ENCODE data around the gene CCNYL1. TPM values are rescaled to one million over a fixed set of nuclear protein-coding genes. Genes with fewer than 3 reads are reported as not detected.
A peak's percentile ranks its signal among the peaks of the same experiment; 100 is the strongest.

Gene CCNYL1
- total RNA-seq, 2 donors from 2014 or later = 4.4 to 5.6 TPM

DNA sequence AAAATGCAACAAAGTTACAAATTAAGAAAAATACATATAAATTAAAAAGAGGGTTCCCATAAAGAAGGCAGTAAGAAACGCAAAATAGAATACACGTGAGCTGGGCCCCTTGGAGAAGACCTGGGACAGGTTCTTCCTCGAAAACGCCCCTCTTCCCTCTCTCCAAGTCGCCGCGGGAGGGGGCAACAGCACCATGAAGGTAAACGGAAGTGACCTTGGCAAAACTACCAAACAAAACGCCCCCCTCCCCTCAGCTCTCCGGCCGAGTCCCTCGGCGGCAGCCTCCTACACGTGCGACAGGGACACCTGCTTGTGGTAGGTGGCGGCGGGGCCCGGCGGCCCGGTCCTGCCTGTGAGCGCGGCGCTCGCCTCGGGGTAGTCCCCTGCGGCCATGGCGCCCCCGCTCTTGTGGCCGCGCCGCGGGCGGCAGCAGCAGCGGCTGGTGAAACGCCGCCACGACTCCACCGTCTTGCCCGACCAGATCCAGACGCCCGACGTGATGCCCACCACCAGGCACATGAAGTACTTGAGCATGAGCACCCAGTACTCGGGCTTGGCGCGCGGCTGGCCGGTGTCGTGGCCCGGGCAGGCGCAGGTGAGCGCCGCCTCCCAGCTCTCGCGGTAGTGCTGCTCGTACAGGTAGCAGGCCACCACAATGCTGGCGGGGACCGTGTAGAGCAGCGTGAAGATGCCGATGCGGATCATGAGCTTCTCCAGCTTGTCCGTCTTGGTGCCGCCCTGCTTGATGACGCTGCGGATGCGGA, 55.4 kb downstream of the CCNYL1 start:
- Mint-ChIP-seq H3K27ac (no peak overlapping the region), H3K36me3 (peaks cover 9 to 10% of the 10 kb centered on the region in 2 donors), H3K9me3 (peaks cover 0 to 3% of the 10 kb centered on the region in 2 donors)
- DNase-seq (ENCODE audit: low spot score in 2 of 2) (no peak), ATAC-seq (no peak)

DNA sequence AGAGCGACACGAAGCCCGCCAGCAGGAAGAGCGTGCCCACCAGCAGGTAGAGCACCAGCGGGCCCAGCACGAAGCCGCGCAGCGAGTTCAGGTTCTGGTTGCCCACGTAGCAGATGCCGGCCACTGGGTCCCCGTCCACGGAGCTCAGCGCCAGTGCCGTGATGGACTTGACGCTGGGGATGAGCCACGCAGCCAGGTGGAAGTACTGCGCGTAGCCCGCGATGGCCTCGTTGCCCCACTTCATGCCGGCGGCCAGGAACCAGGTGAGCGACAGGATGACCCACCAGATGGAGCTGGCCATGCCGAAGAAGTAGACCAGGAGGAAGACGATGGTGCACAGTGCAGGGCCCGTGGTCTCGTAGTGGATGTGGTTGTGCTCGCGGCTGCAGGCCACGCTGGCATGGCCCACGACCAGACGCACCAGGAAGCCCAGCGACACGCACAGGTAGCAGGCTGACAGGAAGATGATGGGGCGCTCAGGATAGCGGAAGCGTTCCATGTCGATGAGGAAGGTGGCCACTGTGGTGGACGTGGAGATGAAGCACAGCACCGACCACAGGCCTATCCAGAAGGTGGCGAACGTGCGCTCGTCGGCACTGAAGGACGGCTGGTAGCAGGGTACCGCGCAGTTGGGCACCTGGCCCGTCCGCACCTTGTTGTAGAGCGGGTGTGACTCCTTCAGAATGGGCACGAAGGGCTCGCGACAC, 56.2 kb downstream of the CCNYL1 start:
- H3K36me3 Mint-ChIP-seq = peaks cover 9 to 10% of the 10 kb centered on the region in 2 donors
- DNase-seq (ENCODE audit: low spot score in 2 of 2) (peak in 1 of 2 donors; percentile 10), ATAC-seq (no peak)
- H3K27ac Mint-ChIP-seq = no peak overlapping the region
- H3K9me3 Mint-ChIP-seq = peaks cover 0 to 3% of the 10 kb centered on the region in 2 donors

DNA sequence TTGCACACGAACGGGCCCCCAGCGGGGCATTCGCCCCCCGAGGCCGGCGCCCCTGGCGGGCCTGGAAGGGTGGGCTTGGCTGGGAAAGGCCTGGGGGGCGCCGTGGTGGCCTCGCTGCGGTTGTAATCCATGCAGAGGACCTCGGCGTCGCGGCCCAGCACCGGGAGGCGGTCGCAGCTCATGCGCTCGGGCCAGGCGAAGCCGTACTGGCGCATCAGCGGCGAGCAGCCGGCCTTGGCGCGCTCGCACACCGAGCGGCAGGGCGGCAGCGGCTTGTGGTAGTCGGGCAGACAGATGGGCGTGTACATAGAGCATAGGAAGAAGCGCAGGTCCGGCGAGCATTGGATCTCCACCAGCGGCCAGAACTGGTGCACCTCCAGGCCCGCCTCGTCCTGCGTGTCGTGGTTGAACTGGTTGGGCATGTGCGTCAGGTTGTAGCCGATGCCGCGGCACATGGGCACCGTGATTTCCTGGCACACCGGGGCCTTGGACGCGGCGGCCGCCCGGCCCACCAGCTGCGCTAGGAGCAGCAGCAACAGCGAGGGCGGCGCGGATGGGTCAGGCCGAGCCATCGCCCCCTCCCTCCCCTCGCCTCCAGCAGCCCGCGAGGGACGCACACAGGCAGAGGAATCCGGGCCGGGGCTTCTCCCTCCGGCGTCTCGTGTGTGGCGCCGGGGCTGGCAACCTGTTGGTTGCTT, 56.9 kb downstream of the CCNYL1 start:
- DNase-seq (ENCODE audit: low spot score in 2 of 2) (peak; percentile 40 to 59), ATAC-seq (peak in 1 of 2 donors; percentile 8)
- H3K36me3 Mint-ChIP-seq = peaks cover 9 to 10% of the 10 kb centered on the region in 2 donors
- peaks cover 0 to 3% of the 10 kb centered on the region in 2 donors for H3K9me3 Mint-ChIP-seq
- peak overlapping the region in 1 of 2 donors; percentile 65 for H3K27ac Mint-ChIP-seq

DNA sequence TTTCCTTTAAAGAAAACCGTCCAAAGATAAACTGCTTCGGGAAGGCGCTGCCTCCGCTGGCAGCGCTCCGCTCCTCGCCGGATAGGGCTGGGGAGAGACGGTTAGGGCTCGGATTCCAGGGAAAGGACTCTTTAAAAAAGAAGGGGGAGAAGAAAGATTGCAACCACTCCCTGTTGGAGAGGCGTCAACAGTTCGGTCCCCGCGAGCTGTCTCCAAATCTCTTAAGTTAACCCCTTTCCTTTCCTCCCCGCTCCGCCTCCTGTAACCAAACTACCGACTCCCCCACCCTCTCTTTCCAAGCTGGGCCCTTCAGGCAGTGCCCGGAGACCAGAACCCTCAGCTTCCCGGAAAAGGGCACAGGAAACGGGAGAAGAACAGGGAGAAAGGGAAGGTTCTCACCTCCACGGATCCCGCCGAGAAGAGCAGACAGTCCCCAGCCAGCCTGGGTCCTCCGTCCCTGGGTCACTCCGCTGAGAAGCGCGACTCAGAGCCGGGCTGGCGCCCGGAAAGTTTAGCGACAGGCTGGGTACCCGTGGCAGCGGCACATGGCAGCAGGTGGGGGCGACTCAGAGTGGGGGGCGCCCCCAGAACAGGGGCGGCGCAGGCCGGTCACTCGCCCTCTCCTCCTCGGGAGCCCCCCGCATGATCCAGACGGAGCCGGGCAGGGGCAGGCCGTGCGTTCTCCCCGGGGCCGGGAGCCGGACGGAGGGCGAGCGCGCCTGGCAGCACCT, 57.6 kb downstream of the CCNYL1 start:
- DNase-seq (ENCODE audit: low spot score in 2 of 2) (peak; percentile 37 to 71), ATAC-seq (peak; percentile 19 to 22)
- Mint-ChIP-seq H3K9me3 (peaks cover 0 to 3% of the 10 kb centered on the region in 2 donors), H3K27ac (peak overlapping the region in 1 of 2 donors; percentile 65), H3K36me3 (peaks cover 9 to 10% of the 10 kb centered on the region in 2 donors)

DNA sequence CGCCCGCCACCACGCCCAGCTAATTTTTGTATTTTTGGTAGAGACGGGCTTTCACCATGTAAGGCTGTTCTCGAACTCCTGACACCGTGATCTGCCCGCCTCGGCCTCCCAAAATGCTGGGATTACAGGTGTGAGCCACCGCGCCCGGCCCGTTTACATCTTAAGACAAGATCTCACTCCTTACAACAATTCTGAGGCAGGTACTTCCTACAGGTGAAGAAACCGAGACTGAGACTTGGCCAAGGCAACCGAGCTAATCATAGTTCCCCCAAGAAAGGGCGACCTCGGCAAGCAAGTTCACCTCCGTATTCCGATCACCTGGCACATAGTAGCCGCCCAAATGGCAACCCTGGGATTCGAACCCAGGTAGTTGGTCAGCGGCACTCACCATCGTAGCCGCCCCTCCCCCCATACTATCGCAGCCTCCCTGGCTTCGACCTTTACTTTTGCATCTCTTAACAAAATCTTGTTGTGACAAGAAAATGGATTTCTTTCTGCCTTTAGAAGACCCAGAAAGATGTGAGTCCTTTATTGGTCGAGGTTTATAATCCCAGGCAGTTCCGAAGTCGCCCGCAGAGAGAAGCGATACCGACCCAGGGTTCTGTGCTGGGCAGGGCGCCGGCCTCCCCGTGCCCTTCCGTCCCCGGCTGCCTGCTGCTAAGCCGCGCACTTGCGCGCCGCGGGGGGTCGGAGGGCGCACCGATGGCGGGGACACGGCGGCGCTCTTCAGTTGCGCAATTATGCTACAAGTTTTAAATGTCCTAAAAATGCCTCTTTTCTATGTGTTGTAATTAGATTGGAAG, 59.4 kb downstream of the CCNYL1 start:
- peak overlapping the region; percentile 26 to 63 for H3K27ac Mint-ChIP-seq
- DNase-seq (ENCODE audit: low spot score in 2 of 2) (no peak), ATAC-seq (no peak)
- peaks cover 0 to 3% of the 10 kb centered on the region in 2 donors for H3K9me3 Mint-ChIP-seq
- peaks cover 9 to 10% of the 10 kb centered on the region in 2 donors for H3K36me3 Mint-ChIP-seq

DNA sequence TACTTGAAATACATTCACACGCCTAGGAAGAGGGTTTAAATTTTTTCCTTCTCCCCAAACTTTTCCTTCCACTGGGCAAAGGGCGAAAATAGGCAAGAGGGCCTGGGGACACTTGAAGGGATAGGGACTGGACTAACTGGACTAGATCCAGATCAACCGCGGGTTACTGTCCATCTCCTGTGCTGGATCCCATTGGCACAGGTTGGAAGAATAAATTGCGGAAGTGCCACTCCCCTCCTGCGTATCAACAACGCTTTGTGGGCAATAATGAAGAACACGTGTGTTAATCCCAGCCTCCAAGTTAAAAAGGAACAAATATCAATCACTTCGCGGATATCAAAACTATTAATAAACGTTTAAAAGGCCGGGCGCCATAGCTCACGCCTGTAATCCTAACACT, 60.0 kb downstream of the CCNYL1 start:
- Mint-ChIP-seq H3K36me3 (peaks cover 9 to 10% of the 10 kb centered on the region in 2 donors), H3K27ac (no peak overlapping the region), H3K9me3 (peaks cover 0 to 3% of the 10 kb centered on the region in 2 donors)
- DNase-seq (ENCODE audit: low spot score in 2 of 2) = no peak
- no peak for ATAC-seq

DNA sequence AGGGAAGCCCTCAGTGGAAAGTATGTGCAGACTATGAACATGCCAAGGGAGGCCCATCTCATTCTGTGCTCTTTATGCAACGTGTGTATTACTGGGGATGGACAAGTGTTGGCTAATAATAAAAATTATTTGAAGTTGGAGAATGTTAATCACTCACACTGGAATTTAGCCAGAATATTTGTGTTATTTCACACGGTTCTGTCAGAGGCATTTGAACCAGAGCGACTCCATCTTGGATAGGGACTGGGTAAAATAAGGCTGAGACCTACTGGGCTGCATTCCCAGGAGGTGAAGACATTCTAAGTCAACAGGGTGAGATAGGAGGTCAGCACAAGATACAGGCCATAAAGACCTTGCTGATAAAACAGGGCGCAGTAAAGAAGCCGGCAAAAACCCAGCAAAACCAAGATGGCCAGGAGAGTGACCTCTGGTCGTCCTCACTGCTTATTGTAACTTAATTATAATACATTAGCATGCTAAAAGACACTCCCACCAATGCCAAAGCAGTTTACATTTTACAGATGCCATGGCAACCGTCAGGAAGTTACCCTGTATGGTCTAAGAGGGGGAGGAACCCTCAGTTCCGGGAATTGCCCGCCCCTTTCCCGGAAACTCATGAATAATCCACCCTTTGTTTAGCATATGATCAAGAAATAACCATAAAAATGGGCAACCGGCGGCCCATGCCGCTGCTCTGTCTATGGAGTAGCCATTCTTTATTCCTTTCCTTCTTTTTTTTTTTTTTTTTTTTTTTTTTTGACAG, 60.8 kb downstream of the CCNYL1 start:
- DNase-seq (ENCODE audit: low spot score in 2 of 2) = peak in 1 of 2 donors; percentile 22
- H3K27ac Mint-ChIP-seq = peak overlapping the region in 1 of 2 donors; percentile 12

DNA sequence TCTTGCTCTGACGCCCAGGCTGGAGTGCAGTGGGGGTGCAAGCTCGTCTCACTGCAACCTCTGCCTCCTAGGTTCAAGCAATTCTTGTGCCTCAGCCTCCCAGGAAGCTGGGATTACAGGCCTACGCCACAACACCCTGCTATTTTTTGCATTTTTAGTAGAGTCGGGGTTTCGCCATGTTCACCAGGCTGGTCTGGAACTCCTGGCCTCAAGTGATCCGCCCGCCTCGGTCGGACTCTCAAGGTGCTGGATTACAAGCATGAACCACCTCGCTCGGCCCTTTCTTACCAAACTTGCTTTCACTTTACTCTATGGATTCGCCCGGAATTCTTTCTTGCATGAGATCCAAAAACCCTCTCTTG, 61.4 kb downstream of the CCNYL1 start:
- no peak for ATAC-seq
- DNase-seq (ENCODE audit: low spot score in 2 of 2) = no peak
- Mint-ChIP-seq H3K27ac (no peak overlapping the region), H3K9me3 (no peaks in the 10 kb centered on the region), H3K36me3 (peaks cover 0 to under 1% of the 10 kb centered on the region in 2 donors)

More for the DNA sequence above, 60.8 kb downstream of the CCNYL1 start:
- no peak for ATAC-seq
- Mint-ChIP-seq H3K36me3 (peaks cover 5 to 6% of the 10 kb centered on the region in 2 donors), H3K9me3 (peaks cover 0 to under 1% of the 10 kb centered on the region in 2 donors)

DNA sequence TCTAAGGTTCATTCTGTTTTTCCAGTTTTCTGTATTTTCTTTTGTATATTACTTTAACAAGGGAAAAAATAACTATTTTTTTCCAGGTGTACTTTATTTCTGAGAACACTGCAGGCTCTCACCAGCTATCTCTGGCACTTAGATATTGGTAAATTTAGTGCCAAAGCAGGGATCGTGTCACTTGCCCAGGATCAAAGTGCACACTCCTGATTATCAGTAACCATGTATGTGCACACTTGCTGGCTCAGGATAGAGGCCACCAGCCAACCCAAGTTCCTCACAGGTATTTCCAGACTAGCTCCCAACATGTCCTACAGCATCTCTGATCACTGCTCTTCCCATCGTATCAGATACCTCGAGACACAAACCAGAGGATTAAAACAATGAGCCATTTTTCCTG, 64.0 kb downstream of the CCNYL1 start:
- DNase-seq (ENCODE audit: low spot score in 2 of 2) = no peak
- Mint-ChIP-seq H3K27ac (no peak overlapping the region), H3K9me3 (no peaks in the 10 kb centered on the region), H3K36me3 (no peaks in the 10 kb centered on the region)
- no peak for ATAC-seq

DNA sequence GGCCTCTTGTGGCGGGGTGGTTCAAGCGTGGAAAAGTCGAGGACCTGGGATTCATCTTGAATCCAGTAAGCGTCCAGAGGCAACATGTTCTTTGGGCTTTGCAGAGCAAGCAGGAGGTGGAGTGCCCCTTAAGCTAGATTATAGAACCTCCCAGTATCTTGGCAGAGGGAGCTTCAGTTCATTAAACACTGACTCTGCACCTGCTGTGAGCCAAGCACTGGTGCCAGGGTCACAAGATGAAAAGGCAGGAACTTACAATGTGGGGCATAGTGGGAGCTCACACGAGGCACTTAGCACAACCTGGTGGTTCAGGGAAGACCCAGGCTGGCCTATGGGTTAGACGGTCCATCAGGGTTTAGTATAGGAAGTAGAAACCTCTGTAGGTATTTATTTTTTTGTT, 65.7 kb downstream of the CCNYL1 start:
- H3K36me3 Mint-ChIP-seq = no peaks in the 10 kb centered on the region

DNA sequence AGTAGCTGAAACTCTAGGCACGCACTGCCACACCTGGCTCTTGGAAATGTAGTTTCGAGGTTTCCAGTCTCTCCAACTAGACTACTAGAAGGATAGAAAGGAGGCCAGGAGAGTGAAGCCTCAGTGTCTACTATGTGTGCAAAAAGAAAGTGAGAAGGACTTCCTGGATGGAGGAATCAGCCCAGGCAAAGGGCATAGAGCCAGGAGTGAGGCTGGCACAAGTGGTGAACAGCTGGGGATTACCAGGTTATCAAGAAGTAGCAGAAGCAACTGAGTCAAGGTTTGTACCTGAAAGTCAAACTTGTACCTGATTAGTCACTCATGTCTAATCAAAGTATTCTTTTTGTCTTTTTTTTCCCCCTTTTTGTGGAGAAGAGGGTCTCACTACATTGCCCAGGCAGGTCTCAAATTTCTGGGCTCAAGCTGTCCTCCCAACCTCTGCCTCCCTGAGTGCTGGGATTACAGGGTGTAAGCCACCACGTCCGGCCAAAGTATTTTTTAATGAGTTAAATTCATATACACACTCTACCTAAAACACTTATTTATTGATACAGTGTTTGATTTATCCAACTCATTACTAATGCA, 67.0 kb downstream of the CCNYL1 start:
- Mint-ChIP-seq H3K9me3 (no peaks in the 10 kb centered on the region), H3K27ac (no peak overlapping the region), H3K36me3 (no peaks in the 10 kb centered on the region)
- no peak for DNase-seq (ENCODE audit: low spot score in 2 of 2)
- ATAC-seq = peak; percentile 35 to 47

More for the DNA sequence above, 65.7 kb downstream of the CCNYL1 start:
- no peaks in the 10 kb centered on the region for H3K9me3 Mint-ChIP-seq
- DNase-seq (ENCODE audit: low spot score in 2 of 2) (no peak), ATAC-seq (no peak)
- no peak overlapping the region for H3K27ac Mint-ChIP-seq

DNA sequence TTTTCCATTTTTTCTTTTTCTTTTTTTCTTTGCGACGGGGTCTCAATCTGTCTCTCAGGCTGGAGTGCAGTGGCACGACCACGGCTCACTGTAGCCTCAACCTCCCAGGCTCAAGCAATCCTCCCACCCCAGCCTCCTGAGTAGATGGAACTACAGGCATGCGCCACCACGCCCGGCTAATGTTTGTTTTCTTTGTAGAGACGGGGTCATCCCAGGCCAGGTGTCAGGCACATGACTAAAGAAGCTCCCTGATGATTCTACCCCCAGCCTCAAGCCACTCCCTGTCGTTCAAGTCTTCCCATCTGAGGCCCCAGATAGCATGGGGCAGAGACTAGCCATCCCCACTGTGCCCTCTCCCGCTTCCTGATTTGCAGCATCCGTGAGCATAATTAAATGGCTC, 68.1 kb downstream of the CCNYL1 start:
- peak overlapping the region in 1 of 2 donors; percentile 6 for H3K27ac Mint-ChIP-seq

DNA sequence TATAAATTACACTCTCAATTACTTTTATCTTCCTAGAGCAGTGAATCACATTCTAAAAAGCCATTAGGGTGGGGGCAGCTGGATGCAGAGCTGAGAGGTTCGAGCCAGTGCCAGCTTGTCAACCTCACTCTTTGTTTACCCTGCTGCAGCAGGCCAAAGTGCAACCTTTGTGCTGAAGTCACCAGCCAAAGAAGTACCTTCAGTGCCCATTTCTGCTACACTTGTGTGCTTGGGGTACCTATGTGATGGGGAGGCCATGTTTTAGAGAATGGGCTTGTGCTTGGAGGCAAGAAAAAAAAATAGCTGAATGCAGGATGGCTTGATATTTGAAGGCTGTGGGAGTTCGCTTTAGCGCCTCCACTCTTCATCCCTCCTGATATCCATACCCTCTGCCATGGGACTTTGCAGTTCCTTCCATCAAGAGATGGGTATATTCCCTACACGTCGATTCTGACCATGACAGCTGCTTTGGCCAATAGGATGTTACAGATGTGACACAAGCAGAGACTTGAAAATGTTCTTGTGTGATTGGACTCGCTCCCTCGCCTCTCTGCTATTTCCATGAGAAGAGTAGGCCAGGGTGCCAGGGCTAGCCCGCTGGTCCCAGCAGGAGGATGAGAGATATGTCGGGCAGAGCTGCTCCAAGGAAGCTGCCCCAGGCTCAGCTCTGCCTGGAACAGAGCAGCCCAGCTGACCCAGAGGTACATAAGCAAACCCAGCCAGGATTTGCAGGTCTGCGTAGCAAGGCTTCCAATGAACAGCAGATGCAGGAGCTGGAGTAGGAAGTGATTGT, 71.0 kb downstream of the CCNYL1 start:
- ATAC-seq (no peak), DNase-seq (ENCODE audit: low spot score in 2 of 2) (no peak)
- no peak overlapping the region for H3K27ac Mint-ChIP-seq
- H3K9me3 Mint-ChIP-seq = no peaks in the 10 kb centered on the region
- no peaks in the 10 kb centered on the region for H3K36me3 Mint-ChIP-seq

More for the DNA sequence above, 68.1 kb downstream of the CCNYL1 start:
- DNase-seq (ENCODE audit: low spot score in 2 of 2) (no peak), ATAC-seq (no peak)
- no peaks in the 10 kb centered on the region for H3K36me3 Mint-ChIP-seq
- H3K9me3 Mint-ChIP-seq = no peaks in the 10 kb centered on the region

DNA sequence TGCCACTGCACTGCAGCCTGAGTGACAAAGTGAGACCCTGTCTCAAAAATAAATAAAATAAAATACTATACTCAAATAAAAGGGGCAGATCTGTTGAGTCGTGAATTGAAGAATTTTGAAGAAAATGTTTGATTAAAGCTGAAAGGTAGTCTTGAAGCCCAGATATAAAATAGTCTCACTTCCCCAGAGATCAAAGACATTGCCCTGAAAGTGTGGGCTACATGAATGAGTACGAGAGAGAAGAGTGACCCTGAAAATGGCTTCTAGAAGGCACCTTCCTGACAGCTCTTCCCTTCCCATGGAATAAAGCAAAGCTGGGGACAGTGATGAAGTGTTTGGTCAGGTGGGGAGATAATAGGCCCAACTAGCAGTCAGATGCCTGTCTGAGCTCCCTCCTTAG, 72.1 kb downstream of the CCNYL1 start:
- DNase-seq (ENCODE audit: low spot score in 2 of 2) (no peak), ATAC-seq (no peak)
- Mint-ChIP-seq H3K27ac (no peak overlapping the region), H3K9me3 (no peaks in the 10 kb centered on the region), H3K36me3 (no peaks in the 10 kb centered on the region)

Data from activated naive CD4-positive, alpha-beta T cell treated with anti-CD3 and anti-CD28 coated beads, Interleukin-2, amount 50 U/mL, for 72 hours (primary cell).